ENCODE measurements around the gene SNX2. TPM values are rescaled to one million over a fixed set of nuclear protein-coding genes. Genes with fewer than 3 reads are reported as not detected.

SNX2 gene
- total RNA-seq, 1 donor from 2014 or later, result 38.3 TPM

GRCh38 chr5:122835681-122836080 is 60.8 kb downstream of the SNX2 start:
- H3K36me3 ChIP-seq, result no peaks in the 10 kb centered on the region
- intact Hi-C loops (cut with DNase I), result no loop called here
- no peak overlapping the region for H3K4me3 ChIP-seq
- no peak overlapping the region for H3K27ac ChIP-seq
- no peaks in the 10 kb centered on the region for H3K4me1 ChIP-seq
- TF ChIP-seq POLR2A (IDR thresholded peaks at IDR 0.05) (no peak), POLR2AphosphoS5 (IDR thresholded peaks at IDR 0.05; ENCODE audit: insufficient read depth in 1 of 2, low read depth in 1 of 2) (no peak), CTCF (IDR thresholded peaks at IDR 0.05) (no peak)
- H3K9me3 ChIP-seq, result no peaks in the 10 kb centered on the region
- H3K27me3 ChIP-seq, result no peaks in the 10 kb centered on the region
- no peak for DNase-seq (ENCODE audit: extremely low spot score in 2 of 2)

- no peak for DNase-seq (ENCODE audit: extremely low spot score in 2 of 2)
- H3K27ac ChIP-seq, result no peak overlapping the region
- intact Hi-C loops (cut with DNase I), result no loop called here
These were observed 62.1 kb downstream of the SNX2 start for GRCh38 chr5:122836947-122837346.

GRCh38 chr5:122839731-122840130 is 64.9 kb downstream of the SNX2 start:
- intact Hi-C loops (cut with DNase I), result no loop called here
- Histone ChIP-seq H3K9me3 (no peaks in the 10 kb centered on the region), H3K36me3 (no peaks in the 10 kb centered on the region)

More at GRCh38 chr5:122836947-122837346, 62.1 kb downstream of the SNX2 start:
- Histone ChIP-seq H3K4me1 (no peaks in the 10 kb centered on the region), H3K4me3 (no peak overlapping the region), H3K36me3 (no peaks in the 10 kb centered on the region), H3K27me3 (no peaks in the 10 kb centered on the region), H3K9me3 (no peaks in the 10 kb centered on the region)
- TF ChIP-seq POLR2AphosphoS5 (IDR thresholded peaks at IDR 0.05; ENCODE audit: insufficient read depth in 1 of 2, low read depth in 1 of 2) (no peak), CTCF (IDR thresholded peaks at IDR 0.05) (no peak)

GRCh38 chr5:122842016-122842580 is 67.2 kb downstream of the SNX2 start:
- Histone ChIP-seq H3K27ac (no peak overlapping the region), H3K9me3 (no peaks in the 10 kb centered on the region), H3K4me3 (no peak overlapping the region), H3K36me3 (no peaks in the 10 kb centered on the region), H3K4me1 (peaks cover 20% of the 10 kb centered on the region), H3K27me3 (no peaks in the 10 kb centered on the region)
- TF ChIP-seq CTCF (IDR thresholded peaks at IDR 0.05) (no peak), POLR2AphosphoS5 (IDR thresholded peaks at IDR 0.05; ENCODE audit: insufficient read depth in 1 of 2, low read depth in 1 of 2) (no peak), POLR2A (IDR thresholded peaks at IDR 0.05) (no peak)
- intact Hi-C loops (cut with DNase I), result no loop called here
- no peak for DNase-seq (ENCODE audit: extremely low spot score in 2 of 2)

More at GRCh38 chr5:122839731-122840130, 64.9 kb downstream of the SNX2 start:
- TF ChIP-seq POLR2A (IDR thresholded peaks at IDR 0.05) (no peak), CTCF (IDR thresholded peaks at IDR 0.05) (no peak), POLR2AphosphoS5 (IDR thresholded peaks at IDR 0.05; ENCODE audit: insufficient read depth in 1 of 2, low read depth in 1 of 2) (no peak)
- DNase-seq (ENCODE audit: extremely low spot score in 2 of 2), result no peak
- Histone ChIP-seq H3K4me1 (peaks cover 9% of the 10 kb centered on the region), H3K4me3 (no peak overlapping the region), H3K27me3 (no peaks in the 10 kb centered on the region), H3K27ac (no peak overlapping the region)

GRCh38 chr5:122844136-122844909 is 69.4 kb downstream of the SNX2 start:
- Histone ChIP-seq H3K27me3 (no peaks in the 10 kb centered on the region), H3K27ac (peak overlapping the region; percentile 88), H3K36me3 (no peaks in the 10 kb centered on the region), H3K4me3 (peak overlapping the region; percentile 76 to 90), H3K9me3 (no peaks in the 10 kb centered on the region), H3K4me1 (peaks cover 37% of the 10 kb centered on the region)
- DNase-seq (ENCODE audit: extremely low spot score in 2 of 2), result no peak
- no peak for TF ChIP-seq POLR2AphosphoS5 (IDR thresholded peaks at IDR 0.05; ENCODE audit: insufficient read depth in 1 of 2, low read depth in 1 of 2)
- TF ChIP-seq POLR2A (IDR thresholded peaks at IDR 0.05), result no peak
- no peak for TF ChIP-seq CTCF (IDR thresholded peaks at IDR 0.05)
- intact Hi-C loops (cut with DNase I), result no loop called here

All from vagina (tissue), 2 donors.